Activated CD4-positive, alpha-beta T cell treated with anti-CD3 and anti-CD28 coated beads, Interleukin-2, amount 50 U/mL, for 4 hours (primary cell): ENCODE data around the gene ERN2.

Experiments
- DNase-seq, 2 experiments: peaks; one replicate each; pipeline ENCODE4 v3.0.0-alpha.2; 2020

ERN2 gene

GRCh38 chr16:23683487-23683886 is 29.5 kb downstream of the ERN2 start:
- no peak for DNase-seq

- DNase-seq, result no peak
These were observed 30.8 kb downstream of the ERN2 start for GRCh38 chr16:23682181-23682580.

GRCh38 chr16:23679986-23680336 is 33.1 kb downstream of the ERN2 start:
- no peak for DNase-seq

GRCh38 chr16:23679274-23679985 is 33.6 kb downstream of the ERN2 start:
- no peak for DNase-seq

GRCh38 chr16:23678430-23679273 is 34.4 kb downstream of the ERN2 start, which contains the start of gene PLK1:
TSS of gene PLK1 (plus strand) at chr16:23678889. CDS start at chr16:23678933, 44 bp downstream.
- peak; percentile 63 to 64 for DNase-seq

- no peak for DNase-seq
These were observed 36.0 kb downstream of the ERN2 start for GRCh38 chr16:23676924-23677480.

- no peak for DNase-seq
These were observed 38.9 kb downstream of the ERN2 start for GRCh38 chr16:23673971-23674614.

GRCh38 chr16:23670137-23670776 is 42.8 kb downstream of the ERN2 start:
- no peak for DNase-seq

GRCh38 chr16:23668873-23669272 is 44.1 kb downstream of the ERN2 start:
- no peak for DNase-seq

- DNase-seq, result no peak
These were observed 44.8 kb downstream of the ERN2 start for GRCh38 chr16:23668225-23668624.

GRCh38 chr16:23667355-23667659 is 45.7 kb downstream of the ERN2 start:
- no peak for DNase-seq

GRCh38 chr16:23666571-23667354 is 46.3 kb downstream of the ERN2 start:
- no peak for DNase-seq

GRCh38 chr16:23663918-23664317 is 49.1 kb downstream of the ERN2 start:
- DNase-seq, result no peak

- no peak for DNase-seq
These were observed 61.0 kb downstream of the ERN2 start for GRCh38 chr16:23651943-23652468.

- DNase-seq, result no peak
These were observed 62.2 kb downstream of the ERN2 start for GRCh38 chr16:23650674-23651416.

- no peak for DNase-seq
These were observed 70.7 kb downstream of the ERN2 start for GRCh38 chr16:23642246-23642774.

GRCh38 chr16:23640931-23641765 is 71.9 kb downstream of the ERN2 start, which contains the start of the genes DCTN5 and PALB2:
TSS of gene DCTN5 (plus strand) at chr16:23641466. CDS start at chr16:23641543, 77 bp downstream.
TSS of gene PALB2 (minus strand) at chr16:23641310. CDS start at chr16:23641157, 153 bp downstream.
- DNase-seq, result peak; percentile 71 to 76

GRCh38 chr16:23640615-23640930 is 72.4 kb downstream of the ERN2 start:
- DNase-seq, result peak in 1 of 2 experiments; percentile 18
